HFFc6 (cell line): ENCODE measurements around the gene CAPN5. TPM values are rescaled to one million over a fixed set of nuclear protein-coding genes. Genes with fewer than 3 reads are reported as not detected.

Experiments
- DNase-seq: peaks from one replicate; pipeline ENCODE4 v3.0.0-alpha.2; 2018
- H3K27ac Mint-ChIP-seq: 2 replicates; pipeline ENCODE4 v1.8.0; 2020; ENCODE audit warnings: mild to moderate bottlenecking, mixed read lengths
- H3K27me3 Mint-ChIP-seq: 2 replicates; pipeline ENCODE4 v1.8.0; 2021; ENCODE audit warnings: mild to moderate bottlenecking, moderate library complexity, mixed read lengths; ENCODE audit not compliant: insufficient read depth
- H3K36me3 Mint-ChIP-seq: 2 replicates; pipeline ENCODE4 v1.8.0; 2021; ENCODE audit warnings: low read depth, mixed read lengths
- H3K4me1 Mint-ChIP-seq: 2 replicates; pipeline ENCODE4 v1.8.0; 2020; ENCODE audit warnings: low read depth, mixed read lengths
- H3K4me3 Mint-ChIP-seq: 2 replicates; pipeline ENCODE4 v1.8.0; 2020; ENCODE audit warnings: mild to moderate bottlenecking, moderate library complexity, mixed read lengths
- H3K9me3 Mint-ChIP-seq: 2 replicates; pipeline ENCODE4 v1.8.0; 2020; ENCODE audit warnings: mild to moderate bottlenecking, mixed read lengths
- total RNA-seq, 6 experiments: library from RNA; stranded (reverse); fragmentation: NEBNext Ultra II Directional; extraction: Animal tissue kit (Norgen Biotek cat#: 25700); gene quantifications; 2 replicates in 1 of 6; 3 replicates in 5 of 6; pipeline ENCODE4 v1.2.3, GENCODE V29; 2021
- TF ChIP-seq, protein P1 (sequence below): fragments of 200-600 bp; sonication (generic); IDR thresholded peaks from 2 replicates; pipeline ENCODE4 v1.5.0; 2021; ENCODE audit warnings: antibody characterized with exemption, mild to moderate bottlenecking

The CAPN5 gene
- total RNA-seq, 6 experiments from 2014 or later, result 20.7 to 32.7 (median 29.0) TPM

GRCh38 chr11:77089004-77089545 lies 22.3 kb downstream of the CAPN5 start:
- Mint-ChIP-seq H3K36me3 (no peaks in the 10 kb centered on the region), H3K4me1 (peaks cover 6% of the 10 kb centered on the region; the same call in 1 of the 2 replicates), H3K27me3 (no peaks in the 10 kb centered on the region), H3K4me3 (no peak overlapping the region), H3K27ac (no peak overlapping the region), H3K9me3 (no peaks in the 10 kb centered on the region)
- DNase-seq, result no peak
- TF ChIP-seq, protein P1, sequence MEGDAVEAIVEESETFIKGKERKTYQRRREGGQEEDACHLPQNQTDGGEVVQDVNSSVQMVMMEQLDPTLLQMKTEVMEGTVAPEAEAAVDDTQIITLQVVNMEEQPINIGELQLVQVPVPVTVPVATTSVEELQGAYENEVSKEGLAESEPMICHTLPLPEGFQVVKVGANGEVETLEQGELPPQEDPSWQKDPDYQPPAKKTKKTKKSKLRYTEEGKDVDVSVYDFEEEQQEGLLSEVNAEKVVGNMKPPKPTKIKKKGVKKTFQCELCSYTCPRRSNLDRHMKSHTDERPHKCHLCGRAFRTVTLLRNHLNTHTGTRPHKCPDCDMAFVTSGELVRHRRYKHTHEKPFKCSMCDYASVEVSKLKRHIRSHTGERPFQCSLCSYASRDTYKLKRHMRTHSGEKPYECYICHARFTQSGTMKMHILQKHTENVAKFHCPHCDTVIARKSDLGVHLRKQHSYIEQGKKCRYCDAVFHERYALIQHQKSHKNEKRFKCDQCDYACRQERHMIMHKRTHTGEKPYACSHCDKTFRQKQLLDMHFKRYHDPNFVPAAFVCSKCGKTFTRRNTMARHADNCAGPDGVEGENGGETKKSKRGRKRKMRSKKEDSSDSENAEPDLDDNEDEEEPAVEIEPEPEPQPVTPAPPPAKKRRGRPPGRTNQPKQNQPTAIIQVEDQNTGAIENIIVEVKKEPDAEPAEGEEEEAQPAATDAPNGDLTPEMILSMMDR, result no peak

GRCh38 chr11:77090046-77090372 lies 23.2 kb downstream of the CAPN5 start:
- Mint-ChIP-seq H3K4me1 (peaks cover 6% of the 10 kb centered on the region; the same call in 1 of the 2 replicates), H3K36me3 (no peaks in the 10 kb centered on the region), H3K4me3 (no peak overlapping the region), H3K27me3 (no peaks in the 10 kb centered on the region), H3K9me3 (no peaks in the 10 kb centered on the region), H3K27ac (no peak overlapping the region; the same call in 1 of the 2 replicates)
- no peak for DNase-seq
- TF ChIP-seq, protein P1, result no peak

DNA sequence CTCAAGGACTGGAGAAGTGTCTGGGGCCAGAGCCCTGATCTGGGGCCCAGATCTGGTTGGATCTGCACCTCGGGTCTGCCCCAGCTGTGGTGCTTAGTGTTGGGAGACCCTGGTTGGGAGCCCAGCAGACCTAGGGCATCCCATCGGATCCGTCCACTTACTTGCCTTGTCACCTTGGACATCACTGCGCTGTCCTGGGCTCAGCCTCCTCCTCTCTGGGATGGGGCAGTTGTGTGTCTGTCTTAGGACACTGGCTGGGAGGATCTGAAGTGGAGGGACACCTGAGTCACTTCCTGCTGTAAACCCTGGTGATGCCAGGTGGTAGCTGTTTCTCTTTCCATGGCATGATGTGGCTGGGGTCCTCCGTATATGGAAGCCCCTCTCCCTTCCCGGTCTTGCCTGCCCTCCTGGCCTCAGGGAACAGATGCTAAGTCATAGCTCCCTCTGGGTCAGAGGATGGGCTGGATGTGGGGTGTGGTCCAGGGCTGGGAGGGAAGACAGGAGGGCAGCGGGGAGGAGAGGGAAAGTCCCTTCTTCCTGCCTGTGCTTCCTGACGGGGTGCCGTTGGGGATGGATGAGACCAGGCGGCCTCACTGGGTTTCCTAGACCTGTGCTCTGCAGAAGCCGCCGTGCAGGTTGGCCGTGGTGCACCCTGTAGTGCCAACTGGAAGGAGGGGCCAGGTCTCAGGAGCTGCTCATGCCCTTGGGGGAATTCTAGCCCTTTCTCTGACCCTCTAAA lies 23.8 kb downstream of the CAPN5 start:
- no peaks in the 10 kb centered on the region for H3K36me3 Mint-ChIP-seq
- H3K4me1 Mint-ChIP-seq, result peaks cover 6% of the 10 kb centered on the region; the same call in 1 of the 2 replicates
- H3K9me3 Mint-ChIP-seq, result no peaks in the 10 kb centered on the region
- H3K27me3 Mint-ChIP-seq, result no peaks in the 10 kb centered on the region
- TF ChIP-seq, protein P1, result no peak
- H3K4me3 Mint-ChIP-seq, result no peak overlapping the region
- no peak for DNase-seq
- no peak overlapping the region; the same call in 1 of the 2 replicates for H3K27ac Mint-ChIP-seq

GRCh38 chr11:77091146-77091940 lies 24.6 kb downstream of the CAPN5 start:
- H3K36me3 Mint-ChIP-seq, result no peaks in the 10 kb centered on the region
- H3K4me1 Mint-ChIP-seq, result peaks cover 6% of the 10 kb centered on the region; the same call in 1 of the 2 replicates
- no peak overlapping the region for H3K4me3 Mint-ChIP-seq
- DNase-seq, result peak; percentile 67
- TF ChIP-seq, protein P1, result peak; percentile 94
- H3K27me3 Mint-ChIP-seq, result no peaks in the 10 kb centered on the region
- H3K9me3 Mint-ChIP-seq, result no peaks in the 10 kb centered on the region
- no peak overlapping the region for H3K27ac Mint-ChIP-seq

GRCh38 chr11:77092382-77092781 lies 25.6 kb downstream of the CAPN5 start:
- Mint-ChIP-seq H3K4me1 (peaks cover 6% of the 10 kb centered on the region; the same call in 1 of the 2 replicates), H3K36me3 (no peaks in the 10 kb centered on the region), H3K27me3 (no peaks in the 10 kb centered on the region), H3K27ac (no peak overlapping the region), H3K9me3 (no peaks in the 10 kb centered on the region), H3K4me3 (no peak overlapping the region)
- TF ChIP-seq, protein P1, result no peak
- no peak for DNase-seq
